Measurements from ENCODE around the gene SHANK1.

Gene SHANK1

GRCh38 chr19:50728084-50728737 lies 8.6 kb upstream of the SHANK1 start:
- peak; percentile 74 for DNase-seq (ENCODE audit: low read depth)

GRCh38 chr19:50725911-50726230 lies 6.3 kb upstream of the SHANK1 start:
- DNase-seq (ENCODE audit: low read depth), result no peak

- no peak for DNase-seq (ENCODE audit: low read depth)
Observed at GRCh38 chr19:50725218-50725910, 5.8 kb upstream of the SHANK1 start.

GRCh38 chr19:50724522-50725217 lies 5.1 kb upstream of the SHANK1 start:
- DNase-seq (ENCODE audit: low read depth), result peak; percentile 91

GRCh38 chr19:50723735-50724521 lies 4.3 kb upstream of the SHANK1 start:
- no peak for DNase-seq (ENCODE audit: low read depth)

- DNase-seq (ENCODE audit: low read depth), result no peak
Observed at GRCh38 chr19:50723069-50723468, 3.5 kb upstream of the SHANK1 start, which contains the start of gene CLEC11A. TSS of gene CLEC11A (plus strand) at chr19:50723364. CDS start at chr19:50723526, 162 bp downstream.

- DNase-seq (ENCODE audit: low read depth), result no peak
Observed at GRCh38 chr19:50722201-50723013, 2.8 kb upstream of the SHANK1 start.

- no peak for DNase-seq (ENCODE audit: low read depth)
Observed at GRCh38 chr19:50721441-50722137, 2.0 kb upstream of the SHANK1 start.

GRCh38 chr19:50720921-50721381 lies 1.3 kb upstream of the SHANK1 start:
- no peak for DNase-seq (ENCODE audit: low read depth)

- no peak for DNase-seq (ENCODE audit: low read depth)
Observed at GRCh38 chr19:50720181-50720920, 749 bp upstream of the SHANK1 start.

- no peak for DNase-seq (ENCODE audit: low read depth)
Observed at GRCh38 chr19:50719119-50719435, 525 bp downstream of the SHANK1 start.

- DNase-seq (ENCODE audit: low read depth), result peak; percentile 25
Observed at GRCh38 chr19:50718255-50719118, 1.1 kb downstream of the SHANK1 start.

- DNase-seq (ENCODE audit: low read depth), result no peak
Observed at GRCh38 chr19:50717891-50718254, 1.7 kb downstream of the SHANK1 start.

- no peak for DNase-seq (ENCODE audit: low read depth)
Observed at GRCh38 chr19:50717026-50717723, 2.4 kb downstream of the SHANK1 start.

GRCh38 chr19:50716178-50717025 lies 3.2 kb downstream of the SHANK1 start:
- no peak for DNase-seq (ENCODE audit: low read depth)

GRCh38 chr19:50713556-50714236 lies 5.9 kb downstream of the SHANK1 start:
- no peak for DNase-seq (ENCODE audit: low read depth)

- DNase-seq (ENCODE audit: low read depth), result no peak
Observed at GRCh38 chr19:50712833-50713232, 6.8 kb downstream of the SHANK1 start.
